Tibial artery (tissue), 4 donors: ENCODE results near the gene ARHGAP21.
"Not testable (repeated sequence)": the region's sequence is repeated elsewhere in the genome, so short reads cannot be mapped to it uniquely, and the experiment has no call there.

Experiments
- DNase-seq, 2 donors: peaks; one replicate each; pipeline ENCODE4 v3.0.0-alpha.2; 2019
- H3K27ac ChIP-seq, 2 donors: fragments of 200-600 bp; sonication (generic) in 1 of 2; 1 replicate in 1 of 2; 2 replicates in 1 of 2; pipeline ENCODE4 v1.5.1; 2018 to 2019; ENCODE audit warnings: mild to moderate bottlenecking in 1 of 2
- H3K27me3 ChIP-seq, 2 donors: fragments of 200-600 bp; sonication (generic) in 1 of 2; one replicate each; pipeline versions ENCODE4 v1.5.1 to v1.6.0; 2016 to 2019
- H3K36me3 ChIP-seq, 3 donors: fragments of 200-600 bp; sonication (generic) in 2 of 3; one replicate each; pipeline ENCODE4 v1.5.1; 2016 to 2019; ENCODE audit warnings: mild to moderate bottlenecking in 2 of 3
- H3K4me1 ChIP-seq, 4 donors: fragments of 200-600 bp; sonication (generic) in 2 of 4; 1 replicate in 3 of 4; 2 replicates in 1 of 4; pipeline ENCODE4 v1.5.1; 2016 to 2019
- H3K4me3 ChIP-seq, 2 donors: fragments of 200-600 bp; sonication (generic) in 1 of 2; 1 replicate in 1 of 2; 2 replicates in 1 of 2; pipeline ENCODE4 v1.5.1; 2018 to 2019; ENCODE audit warnings: mild to moderate bottlenecking in 2 of 2
- H3K9me3 ChIP-seq, 3 donors: fragments of 200-600 bp; sonication (generic) in 1 of 3; one replicate each; pipeline ENCODE4 v1.5.1; 2016 to 2019
- CTCF ChIP-seq, 2 experiments: fragments of 200-600 bp in 1 of 2; fragments of 450-650 bp in 1 of 2; IDR thresholded peaks; one replicate each; pipeline ENCODE4 v1.5.1; 2017 to 2019; ENCODE audit warnings: antibody characterized with exemption in 2 of 2, mild to moderate bottlenecking in 1 of 2, moderate library complexity in 1 of 2
- intact Hi-C: fragments of 100-400 bp; cut with DNase I; formaldehyde crosslinking; loops from one replicate; pipeline ENCODE4 v1.15.0; 2023; ENCODE audit warnings: low total_unique reads

The ARHGAP21 gene

GRCh38 chr10:24726626-24727025 lies 2.9 kb upstream of the ARHGAP21 start:
- no peak for TF ChIP-seq CTCF (IDR thresholded peaks at IDR 0.05)
- intact Hi-C loops: loop anchor here (10.0 kb wide), 1 partner anchor 82 kb away; no protein-coding TSS in a partner anchor

GRCh38 chr10:24726029-24726428 lies 2.3 kb upstream of the ARHGAP21 start:
- H3K27me3 ChIP-seq, H3K36me3 ChIP-seq, H3K4me1 ChIP-seq, H3K4me3 ChIP-seq, H3K27ac ChIP-seq, DNase-seq, H3K9me3 ChIP-seq: not testable (repeated sequence)
- intact Hi-C loops: loop anchor here (10.0 kb wide), 1 partner anchor 81 kb away; no protein-coding TSS in a partner anchor

More at GRCh38 chr10:24726626-24727025, 2.9 kb upstream of the ARHGAP21 start:
- Histone ChIP-seq H3K27me3 (no peaks in the 10 kb centered on the region), H3K4me3 (no peak overlapping the region), H3K36me3 (no peaks in the 10 kb centered on the region), H3K27ac (no peak overlapping the region), H3K9me3 (no peaks in the 10 kb centered on the region), H3K4me1 (peaks cover 0 to 7% (median 3%) of the 10 kb centered on the region in 4 donors)
- DNase-seq: no peak

GRCh38 chr10:24724381-24725228 lies 918 bp upstream of the ARHGAP21 start:
- H3K4me3 ChIP-seq: peak overlapping the region; percentile 61 to 63
- no peaks in the 10 kb centered on the region for H3K27me3 ChIP-seq
- H3K27ac ChIP-seq: peak overlapping the region; percentile 85 to 90
- intact Hi-C loops: loop anchor here (5.0 to 10.0 kb wide), 3 partner anchors 80 to 293 kb away; partner anchors contain the start of genes ENKUR, PRTFDC1 and THNSL1
- no peaks in the 10 kb centered on the region for H3K9me3 ChIP-seq
- H3K4me1 ChIP-seq: peaks cover 0 to 22% (median 14%) of the 10 kb centered on the region in 4 donors
- H3K36me3 ChIP-seq: no peaks in the 10 kb centered on the region
- TF ChIP-seq CTCF (IDR thresholded peaks at IDR 0.05): no peak
- peak; percentile 99 for DNase-seq

- no peaks in the 10 kb centered on the region for H3K27me3 ChIP-seq
Observed at GRCh38 chr10:24723386-24723787, 300 bp downstream of the ARHGAP21 start.

GRCh38 chr10:24722676-24723385 lies 856 bp downstream of the ARHGAP21 start:
- peaks cover 0 to 39% (median 25%) of the 10 kb centered on the region in 4 donors for H3K4me1 ChIP-seq
- intact Hi-C loops: loop anchor here (5.0 to 10.0 kb wide), 3 partner anchors 78 to 294 kb away; partner anchors contain the start of genes ENKUR, PRTFDC1 and THNSL1
- peak overlapping the region; percentile 61 to 63 for H3K4me3 ChIP-seq
- no peak for TF ChIP-seq CTCF (IDR thresholded peaks at IDR 0.05)
- no peaks in the 10 kb centered on the region for H3K9me3 ChIP-seq
- peak; percentile 44 to 82 for DNase-seq
- no peaks in the 10 kb centered on the region for H3K36me3 ChIP-seq
- peak overlapping the region; percentile 85 to 90 for H3K27ac ChIP-seq
- no peaks in the 10 kb centered on the region for H3K27me3 ChIP-seq

More at GRCh38 chr10:24723386-24723787, 300 bp downstream of the ARHGAP21 start:
- DNase-seq: no peak
- H3K4me3 ChIP-seq: peak overlapping the region; percentile 61 to 63
- intact Hi-C loops: loop anchor here (5.0 to 10.0 kb wide), 3 partner anchors 79 to 294 kb away; partner anchors contain the start of genes ENKUR, PRTFDC1 and THNSL1
- peaks cover 0 to 34% (median 21%) of the 10 kb centered on the region in 4 donors for H3K4me1 ChIP-seq
- H3K27ac ChIP-seq: peak overlapping the region; percentile 85 to 90
- no peak for TF ChIP-seq CTCF (IDR thresholded peaks at IDR 0.05)
- H3K36me3 ChIP-seq: no peaks in the 10 kb centered on the region
- no peaks in the 10 kb centered on the region for H3K9me3 ChIP-seq
